ENCODE results near the gene RERE.
"Not testable (repeated sequence)": the region's sequence is repeated elsewhere in the genome, so short reads cannot be mapped to it uniquely, and the experiment has no call there.

The RERE gene

GRCh38 chr1:8506456-8506855 is 311.0 kb downstream of the RERE start:
- Histone ChIP-seq H4K91ac (ENCODE audit: low read depth, low read length, poor library complexity) (no peak overlapping the region), H2BK15ac (ENCODE audit: low read length) (no peak overlapping the region), H3K4ac (ENCODE audit: low read length) (no peak overlapping the region), H4K8ac (ENCODE audit: low read depth, low read length) (no peak overlapping the region), H3K27ac (replicated peaks; ENCODE audit: low read length) (no peak overlapping the region), H3K79me1 (ENCODE audit: low read depth, low read length) (no peaks in the 10 kb centered on the region), H3K36me3 (replicated peaks in 1 of 2; ENCODE audit: control insufficient read depth in 2 of 2, insufficient read depth in 2 of 2, low read length in 2 of 2) (peaks cover 2 to 52% of the 10 kb centered on the region in 2 donors), H3K18ac (ENCODE audit: low read length) (no peak overlapping the region), H2AK5ac (ENCODE audit: low read depth, low read length) (no peak overlapping the region), H2BK5ac (ENCODE audit: low read length) (no peak overlapping the region), H3K27me3 (ENCODE audit: control insufficient read depth in 3 of 3, insufficient read depth in 3 of 3, low read depth in 1 of 3, low read length in 3 of 3) (no peaks in the 10 kb centered on the region), H3K9me3 (replicated peaks in 1 of 2; ENCODE audit: control insufficient read depth in 2 of 2, insufficient read depth in 1 of 2, low read depth in 1 of 2, low read length in 2 of 2) (peaks cover 0 to 5% of the 10 kb centered on the region in 2 donors), H3K4me2 (ENCODE audit: insufficient read depth, low read length, poor library complexity, severe bottlenecking) (no peak overlapping the region), H3K9ac (ENCODE audit: low read depth, low read length, poor library complexity) (no peak overlapping the region), H3K14ac (ENCODE audit: low read length) (no peak overlapping the region), H2BK120ac (ENCODE audit: low read depth, low read length) (no peak overlapping the region), H3K4me1 (ENCODE audit: control insufficient read depth in 2 of 2, insufficient read depth in 1 of 2, low read depth in 1 of 2, low read length in 2 of 2) (peaks cover 4 to 5% of the 10 kb centered on the region in 2 donors), H2BK12ac (ENCODE audit: low read length) (no peak overlapping the region), H2AFZ (ENCODE audit: low read length) (no peak overlapping the region), H3K4me3 (ENCODE audit: low read length in 2 of 2) (no peak overlapping the region), H3K23ac (ENCODE audit: low read depth, low read length, poor library complexity) (no peak overlapping the region)
- WGBS, 2 donors (ENCODE audit: extremely low coverage in 2 of 2, insufficient read length in 2 of 2, insufficient replicate concordance in 1 of 2) = no CpG with 5 or more reads among the region's 1 CpG
- no peak for DNase-seq (ENCODE audit: low spot score)

- Histone ChIP-seq H2BK12ac (ENCODE audit: low read length) (no peak overlapping the region), H3K79me1 (ENCODE audit: low read depth, low read length) (no peaks in the 10 kb centered on the region), H3K18ac (ENCODE audit: low read length) (no peak overlapping the region), H4K91ac (ENCODE audit: low read depth, low read length, poor library complexity) (no peak overlapping the region), H2BK15ac (ENCODE audit: low read length) (no peak overlapping the region), H3K4me2 (ENCODE audit: insufficient read depth, low read length, poor library complexity, severe bottlenecking) (no peak overlapping the region), H3K9me3 (replicated peaks in 1 of 2; ENCODE audit: control insufficient read depth in 2 of 2, insufficient read depth in 1 of 2, low read depth in 1 of 2, low read length in 2 of 2) (peaks cover 0 to 13% of the 10 kb centered on the region in 2 donors), H3K9ac (ENCODE audit: low read depth, low read length, poor library complexity) (no peak overlapping the region), H2BK5ac (ENCODE audit: low read length) (no peak overlapping the region), H3K4ac (ENCODE audit: low read length) (no peak overlapping the region), H3K23ac (ENCODE audit: low read depth, low read length, poor library complexity) (no peak overlapping the region), H3K27ac (replicated peaks; ENCODE audit: low read length) (no peak overlapping the region), H2BK120ac (ENCODE audit: low read depth, low read length) (no peak overlapping the region), H3K14ac (ENCODE audit: low read length) (no peak overlapping the region), H4K8ac (ENCODE audit: low read depth, low read length) (no peak overlapping the region), H3K36me3 (replicated peaks in 1 of 2; ENCODE audit: control insufficient read depth in 2 of 2, insufficient read depth in 2 of 2, low read length in 2 of 2) (peaks cover 2 to 55% of the 10 kb centered on the region in 2 donors), H3K4me1 (ENCODE audit: control insufficient read depth in 2 of 2, insufficient read depth in 1 of 2, low read depth in 1 of 2, low read length in 2 of 2) (no peaks in the 10 kb centered on the region), H2AK5ac (ENCODE audit: low read depth, low read length) (no peak overlapping the region), H3K27me3 (ENCODE audit: control insufficient read depth in 3 of 3, insufficient read depth in 3 of 3, low read depth in 1 of 3, low read length in 3 of 3) (no peaks in the 10 kb centered on the region), H2AFZ (ENCODE audit: low read length) (no peak overlapping the region), H3K4me3 (ENCODE audit: low read length in 2 of 2) (no peak overlapping the region)
- WGBS, 2 donors (ENCODE audit: extremely low coverage in 2 of 2, insufficient read length in 2 of 2, insufficient replicate concordance in 1 of 2) = no CpG with 5 or more reads among the region's 2 CpGs
- no peak for DNase-seq (ENCODE audit: low spot score)
Observed at GRCh38 chr1:8503842-8504241, 313.6 kb downstream of the RERE start.

- not testable (repeated sequence) for H4K8ac ChIP-seq (ENCODE audit: low read depth, low read length); H3K14ac ChIP-seq (ENCODE audit: low read length); H3K9ac ChIP-seq (ENCODE audit: low read depth, low read length, poor library complexity); DNase-seq (ENCODE audit: low spot score); H2BK120ac ChIP-seq (ENCODE audit: low read depth, low read length); H4K91ac ChIP-seq (ENCODE audit: low read depth, low read length, poor library complexity); H3K4me1 ChIP-seq (ENCODE audit: control insufficient read depth in 2 of 2, insufficient read depth in 1 of 2, low read depth in 1 of 2, low read length in 2 of 2); H2BK15ac ChIP-seq (ENCODE audit: low read length); H3K4me3 ChIP-seq (ENCODE audit: low read length in 2 of 2); H2AK5ac ChIP-seq (ENCODE audit: low read depth, low read length); H3K4ac ChIP-seq (ENCODE audit: low read length); H3K27me3 ChIP-seq (ENCODE audit: control insufficient read depth in 3 of 3, insufficient read depth in 3 of 3, low read depth in 1 of 3, low read length in 3 of 3); H3K18ac ChIP-seq (ENCODE audit: low read length); H2BK5ac ChIP-seq (ENCODE audit: low read length); H3K4me2 ChIP-seq (ENCODE audit: insufficient read depth, low read length, poor library complexity, severe bottlenecking); H3K23ac ChIP-seq (ENCODE audit: low read depth, low read length, poor library complexity); H3K79me1 ChIP-seq (ENCODE audit: low read depth, low read length); H2AFZ ChIP-seq (ENCODE audit: low read length); H2BK12ac ChIP-seq (ENCODE audit: low read length); H3K27ac ChIP-seq (replicated peaks; ENCODE audit: low read length)
- Histone ChIP-seq H3K9me3 (replicated peaks in 1 of 2; ENCODE audit: control insufficient read depth in 2 of 2, insufficient read depth in 1 of 2, low read depth in 1 of 2, low read length in 2 of 2) (peaks cover 0 to 13% of the 10 kb centered on the region in 2 donors), H3K36me3 (replicated peaks in 1 of 2; ENCODE audit: control insufficient read depth in 2 of 2, insufficient read depth in 2 of 2, low read length in 2 of 2) (peaks cover 2 to 49% of the 10 kb centered on the region in 2 donors)
- no CpG with 5 or more reads among the region's 4 CpGs for WGBS, 2 donors (ENCODE audit: extremely low coverage in 2 of 2, insufficient read length in 2 of 2, insufficient replicate concordance in 1 of 2)
Observed at GRCh38 chr1:8502949-8503348, 314.5 kb downstream of the RERE start.

GRCh38 chr1:8497210-8497819 is 320.1 kb downstream of the RERE start:
- H3K14ac ChIP-seq (ENCODE audit: low read length) = no peak overlapping the region
- H3K27me3 ChIP-seq (ENCODE audit: control insufficient read depth in 3 of 3, insufficient read depth in 3 of 3, low read depth in 1 of 3, low read length in 3 of 3) = no peaks in the 10 kb centered on the region
- H2BK12ac ChIP-seq (ENCODE audit: low read length) = no peak overlapping the region
- no peak overlapping the region for H3K4me2 ChIP-seq (ENCODE audit: insufficient read depth, low read length, poor library complexity, severe bottlenecking)
- WGBS, 2 donors (ENCODE audit: extremely low coverage in 2 of 2, insufficient read length in 2 of 2, insufficient replicate concordance in 1 of 2) = no CpG with 5 or more reads among the region's 3 CpGs
- H3K4ac ChIP-seq (ENCODE audit: low read length) = no peak overlapping the region
- no peak overlapping the region for H2AK5ac ChIP-seq (ENCODE audit: low read depth, low read length)
- peaks cover 0 to 3% of the 10 kb centered on the region in 2 donors for H3K4me1 ChIP-seq (ENCODE audit: control insufficient read depth in 2 of 2, insufficient read depth in 1 of 2, low read depth in 1 of 2, low read length in 2 of 2)
- H2AFZ ChIP-seq (ENCODE audit: low read length) = no peak overlapping the region
- no peak for DNase-seq (ENCODE audit: low spot score)
- H3K27ac ChIP-seq (replicated peaks; ENCODE audit: low read length) = no peak overlapping the region
- H3K79me1 ChIP-seq (ENCODE audit: low read depth, low read length) = peaks cover 4% of the 10 kb centered on the region
- no peak overlapping the region for H3K9ac ChIP-seq (ENCODE audit: low read depth, low read length, poor library complexity)
- no peak overlapping the region for H3K18ac ChIP-seq (ENCODE audit: low read length)
- H2BK5ac ChIP-seq (ENCODE audit: low read length) = no peak overlapping the region
- H4K8ac ChIP-seq (ENCODE audit: low read depth, low read length) = no peak overlapping the region
- no peak overlapping the region for H4K91ac ChIP-seq (ENCODE audit: low read depth, low read length, poor library complexity)
- no peak overlapping the region for H3K23ac ChIP-seq (ENCODE audit: low read depth, low read length, poor library complexity)
- peaks cover 0 to 8% of the 10 kb centered on the region in 2 donors for H3K9me3 ChIP-seq (replicated peaks in 1 of 2; ENCODE audit: control insufficient read depth in 2 of 2, insufficient read depth in 1 of 2, low read depth in 1 of 2, low read length in 2 of 2)
- no peak overlapping the region for H2BK120ac ChIP-seq (ENCODE audit: low read depth, low read length)
- peaks cover 17 to 72% of the 10 kb centered on the region in 2 donors for H3K36me3 ChIP-seq (replicated peaks in 1 of 2; ENCODE audit: control insufficient read depth in 2 of 2, insufficient read depth in 2 of 2, low read length in 2 of 2)
- H3K4me3 ChIP-seq (ENCODE audit: low read length in 2 of 2) = no peak overlapping the region
- H2BK15ac ChIP-seq (ENCODE audit: low read length) = no peak overlapping the region

All from neuronal stem cell (in vitro differentiated cells).